Measurements from ENCODE around the gene CDX2.
A peak's percentile ranks its signal among the peaks of the same experiment; 100 is the strongest.
"Not testable (repeated sequence)": the region's sequence is repeated elsewhere in the genome, so short reads cannot be mapped to it uniquely, and the experiment has no call there.

CDX2 gene

GRCh38 chr13:27969082-27969865 lies at the start of gene CDX2:
TSS of gene CDX2 (minus strand) at chr13:27969315. CDS start at chr13:27969006, 309 bp downstream.
- DNase-seq (ENCODE audit: low spot score): no peak

- no peak for DNase-seq (ENCODE audit: low spot score)
Measured at GRCh38 chr13:28014301-28014700, 45.2 kb upstream of the CDX2 start.

- no peak for DNase-seq (ENCODE audit: low spot score)
Measured at GRCh38 chr13:28013482-28013881, 44.4 kb upstream of the CDX2 start.

GRCh38 chr13:28012896-28013295 lies 43.8 kb upstream of the CDX2 start:
- DNase-seq (ENCODE audit: low spot score): no peak

- no peak for DNase-seq (ENCODE audit: low spot score)
Measured at GRCh38 chr13:28012383-28012782, 43.3 kb upstream of the CDX2 start.

GRCh38 chr13:28010046-28010445 lies 40.9 kb upstream of the CDX2 start:
- no peak for DNase-seq (ENCODE audit: low spot score)

- DNase-seq (ENCODE audit: low spot score): not testable (repeated sequence)
Measured at GRCh38 chr13:28005016-28005415, 35.9 kb upstream of the CDX2 start.

- no peak for DNase-seq (ENCODE audit: low spot score)
Measured at GRCh38 chr13:28002886-28003698, 34.0 kb upstream of the CDX2 start.

GRCh38 chr13:28001837-28002473 lies 32.8 kb upstream of the CDX2 start:
- no peak for DNase-seq (ENCODE audit: low spot score)

- no peak for DNase-seq (ENCODE audit: low spot score)
Measured at GRCh38 chr13:28001049-28001448, 31.9 kb upstream of the CDX2 start.

- DNase-seq (ENCODE audit: low spot score): peak; percentile 26
Measured at GRCh38 chr13:28000567-28000966, 31.5 kb upstream of the CDX2 start.

- peak; percentile 58 for DNase-seq (ENCODE audit: low spot score)
Measured at GRCh38 chr13:27997904-27998522, 28.9 kb upstream of the CDX2 start.

GRCh38 chr13:27991881-27992280 lies 22.8 kb upstream of the CDX2 start:
- DNase-seq (ENCODE audit: low spot score): no peak

GRCh38 chr13:27988520-27988919 lies 19.4 kb upstream of the CDX2 start, which contains the start of gene URAD:
TSS of gene URAD (minus strand) at chr13:27988693. CDS start at chr13:27988637, 56 bp downstream.
- no peak for DNase-seq (ENCODE audit: low spot score)

GRCh38 chr13:27985600-27985999 lies 16.5 kb upstream of the CDX2 start:
- no peak for DNase-seq (ENCODE audit: low spot score)

- no peak for DNase-seq (ENCODE audit: low spot score)
Measured at GRCh38 chr13:27982361-27982760, 13.2 kb upstream of the CDX2 start.

- no peak for DNase-seq (ENCODE audit: low spot score)
Measured at GRCh38 chr13:27981006-27981708, 12.0 kb upstream of the CDX2 start.

- no peak for DNase-seq (ENCODE audit: low spot score)
Measured at GRCh38 chr13:27980280-27980998, 11.3 kb upstream of the CDX2 start.

- no peak for DNase-seq (ENCODE audit: low spot score)
Measured at GRCh38 chr13:27979765-27980279, 10.7 kb upstream of the CDX2 start.

- DNase-seq (ENCODE audit: low spot score): no peak
Measured at GRCh38 chr13:27979001-27979643, 10.0 kb upstream of the CDX2 start.
